LNCAP (cell line): ENCODE results near the gene PARP1.

Experiments used
- TF ChIP-seq, protein P1 (sequence below): fragments of 450-650 bp; IDR thresholded peaks from 2 replicates; pipeline ENCODE4 v1.5.1; 2017; ENCODE audit warnings: mild to moderate bottlenecking

The PARP1 gene

DNA sequence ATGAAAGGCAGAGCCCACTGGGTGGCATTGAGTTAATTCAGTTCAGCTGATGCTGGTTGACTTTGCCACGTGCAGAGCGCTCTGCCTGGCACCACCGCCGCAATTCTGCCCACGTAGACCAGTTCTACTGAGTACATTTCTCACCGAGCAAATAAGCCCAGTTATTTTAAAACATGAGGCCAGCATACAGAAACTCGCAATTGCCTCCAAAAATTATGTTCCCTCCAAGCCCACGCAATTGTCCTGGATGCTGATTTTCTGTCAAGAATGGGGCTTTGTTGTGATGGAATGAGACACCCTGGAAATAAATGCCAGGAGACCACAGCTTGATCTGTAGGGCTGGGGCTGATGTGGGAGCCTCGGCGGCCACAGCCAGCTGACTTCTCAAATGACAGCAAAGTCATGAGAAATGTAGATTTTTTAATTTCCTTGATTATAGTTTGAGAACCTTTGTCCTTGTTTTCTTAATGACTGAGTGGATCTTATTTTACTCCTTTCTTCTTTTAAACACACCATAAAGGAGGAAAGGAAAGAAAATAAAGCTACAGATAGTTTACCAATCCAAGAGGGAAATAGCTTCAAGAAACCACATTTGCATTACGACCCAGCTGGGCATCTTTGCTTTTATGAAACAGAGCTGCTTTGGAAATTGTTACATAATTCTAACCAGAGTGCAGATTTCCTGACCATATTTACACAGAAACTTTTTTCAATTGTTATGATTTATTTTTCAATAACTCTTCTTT, 11.6 kb upstream of the PARP1 start:
- TF ChIP-seq, protein P1, sequence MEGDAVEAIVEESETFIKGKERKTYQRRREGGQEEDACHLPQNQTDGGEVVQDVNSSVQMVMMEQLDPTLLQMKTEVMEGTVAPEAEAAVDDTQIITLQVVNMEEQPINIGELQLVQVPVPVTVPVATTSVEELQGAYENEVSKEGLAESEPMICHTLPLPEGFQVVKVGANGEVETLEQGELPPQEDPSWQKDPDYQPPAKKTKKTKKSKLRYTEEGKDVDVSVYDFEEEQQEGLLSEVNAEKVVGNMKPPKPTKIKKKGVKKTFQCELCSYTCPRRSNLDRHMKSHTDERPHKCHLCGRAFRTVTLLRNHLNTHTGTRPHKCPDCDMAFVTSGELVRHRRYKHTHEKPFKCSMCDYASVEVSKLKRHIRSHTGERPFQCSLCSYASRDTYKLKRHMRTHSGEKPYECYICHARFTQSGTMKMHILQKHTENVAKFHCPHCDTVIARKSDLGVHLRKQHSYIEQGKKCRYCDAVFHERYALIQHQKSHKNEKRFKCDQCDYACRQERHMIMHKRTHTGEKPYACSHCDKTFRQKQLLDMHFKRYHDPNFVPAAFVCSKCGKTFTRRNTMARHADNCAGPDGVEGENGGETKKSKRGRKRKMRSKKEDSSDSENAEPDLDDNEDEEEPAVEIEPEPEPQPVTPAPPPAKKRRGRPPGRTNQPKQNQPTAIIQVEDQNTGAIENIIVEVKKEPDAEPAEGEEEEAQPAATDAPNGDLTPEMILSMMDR = no peak

DNA sequence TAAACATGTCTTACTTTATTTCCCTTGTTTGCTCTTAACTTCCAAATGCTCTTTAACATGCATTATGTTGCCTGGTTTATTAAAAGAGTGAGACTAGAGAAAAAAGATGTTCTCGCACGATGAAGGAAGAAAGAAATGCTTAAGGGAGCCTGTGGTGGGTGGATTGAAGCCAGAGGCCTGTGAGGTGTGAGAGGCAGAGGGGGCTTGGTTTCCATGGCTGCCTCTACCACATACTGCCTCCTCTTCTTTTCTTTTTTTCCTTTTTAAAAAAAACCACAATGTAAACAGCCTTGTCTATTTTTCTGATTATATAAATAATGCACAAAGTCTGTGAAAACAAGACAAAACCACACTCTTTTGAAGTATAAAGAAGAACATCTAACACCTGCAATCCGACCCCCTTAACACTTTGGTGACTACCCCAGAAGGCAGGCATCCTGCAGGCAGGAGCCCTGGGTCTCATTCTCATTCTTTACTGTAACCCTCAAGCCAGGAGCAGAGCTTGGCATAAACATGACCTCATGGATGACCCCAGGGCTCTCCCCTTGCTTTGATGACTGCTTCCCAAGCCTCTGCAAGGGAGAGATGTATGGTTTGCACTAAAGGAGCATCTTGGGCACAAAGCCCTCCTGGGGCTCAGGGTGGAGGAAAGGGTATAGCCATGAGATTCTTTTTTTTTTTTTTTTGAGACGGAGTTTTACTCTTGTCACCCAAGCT, 10.1 kb upstream of the PARP1 start:
- TF ChIP-seq, protein P1 = no peak

DNA sequence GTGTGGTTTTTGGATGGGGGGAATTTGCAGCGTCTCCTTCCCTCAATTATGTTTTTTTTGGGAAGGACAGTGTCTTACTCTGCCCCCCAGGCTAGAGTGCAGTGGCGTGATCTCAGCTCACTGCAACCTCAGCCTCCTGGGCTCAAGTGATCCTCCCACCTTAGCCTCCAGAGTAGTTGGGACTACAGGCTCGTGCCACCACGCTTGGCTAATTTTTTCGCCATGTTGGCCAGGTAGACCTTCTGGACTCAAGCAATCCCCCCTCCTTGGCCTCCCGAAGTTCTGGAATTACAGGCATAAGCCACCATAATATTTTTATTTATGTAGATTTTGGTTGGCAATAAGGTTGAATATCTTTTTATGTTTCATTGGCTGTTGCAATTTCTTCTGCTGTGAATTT, 9.5 kb upstream of the PARP1 start:
- TF ChIP-seq, protein P1 = no peak

DNA sequence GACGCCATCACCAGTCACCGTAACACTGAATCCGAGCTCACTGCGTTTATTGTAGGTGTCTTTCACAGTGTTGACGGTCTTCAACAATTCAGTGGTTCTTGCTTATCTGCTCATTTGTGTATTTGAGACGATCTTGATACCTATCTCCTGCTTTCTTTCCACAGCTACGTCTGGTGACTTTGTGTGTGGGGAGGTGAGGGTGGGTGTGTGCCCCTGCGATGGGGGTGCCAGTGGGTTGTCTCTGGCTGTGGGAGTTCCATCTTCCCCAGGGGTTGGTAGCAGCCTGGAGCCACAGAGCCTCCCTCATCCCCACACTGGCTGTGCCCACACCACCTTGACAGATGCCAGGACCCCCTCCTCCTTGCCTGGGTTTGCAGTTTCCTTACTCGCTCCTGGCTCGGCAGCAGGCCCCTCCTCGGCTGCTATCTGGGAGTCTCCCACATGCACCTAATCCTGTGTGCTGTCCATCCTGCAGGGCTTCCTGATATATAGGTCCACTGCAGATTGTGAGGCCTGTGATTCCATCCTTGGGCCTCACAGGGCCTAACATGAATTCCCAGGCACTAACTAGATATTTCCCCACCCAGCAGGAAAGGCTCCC, 6.3 kb upstream of the PARP1 start:
- TF ChIP-seq, protein P1 = no peak

DNA sequence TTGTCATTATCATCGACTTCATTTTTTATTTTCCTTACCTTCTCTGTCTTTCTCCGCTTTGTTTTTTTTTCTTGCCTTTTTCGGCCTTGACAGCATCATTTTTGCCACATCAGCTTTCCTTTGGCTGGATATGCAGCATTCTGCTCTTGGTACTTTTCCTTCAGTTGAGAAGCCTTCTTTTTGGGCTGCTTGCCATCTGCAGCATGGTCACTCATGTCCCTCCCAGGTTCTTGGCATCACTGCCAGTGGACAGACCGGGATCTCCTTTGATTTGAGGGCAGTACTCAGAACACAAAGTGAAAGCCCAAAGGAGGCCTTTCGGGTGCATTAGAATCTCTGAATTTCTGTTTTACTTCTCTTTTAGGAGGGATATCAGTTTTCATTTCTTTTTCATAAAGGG, 3.7 kb upstream of the PARP1 start:
- TF ChIP-seq, protein P1 = no peak

DNA sequence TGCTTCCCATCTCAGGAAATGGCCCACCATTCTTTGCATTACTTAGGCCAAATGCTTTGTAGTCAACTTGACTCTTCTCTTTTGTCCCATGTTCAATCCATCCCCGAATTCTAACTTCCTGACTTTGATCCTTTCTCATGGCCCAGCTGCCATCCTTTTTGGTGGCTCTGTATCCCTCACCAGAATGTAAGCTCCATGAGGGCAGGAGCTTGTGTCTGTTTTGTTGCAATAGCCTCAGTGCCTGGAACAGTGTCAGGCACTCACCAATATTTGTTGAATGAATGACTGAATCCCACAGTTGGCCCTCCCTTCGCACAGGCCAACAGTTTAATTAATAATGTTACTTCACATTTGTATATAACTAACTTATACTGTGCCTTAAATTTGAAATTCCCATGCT, 3.1 kb upstream of the PARP1 start:
- TF ChIP-seq, protein P1 = no peak

DNA sequence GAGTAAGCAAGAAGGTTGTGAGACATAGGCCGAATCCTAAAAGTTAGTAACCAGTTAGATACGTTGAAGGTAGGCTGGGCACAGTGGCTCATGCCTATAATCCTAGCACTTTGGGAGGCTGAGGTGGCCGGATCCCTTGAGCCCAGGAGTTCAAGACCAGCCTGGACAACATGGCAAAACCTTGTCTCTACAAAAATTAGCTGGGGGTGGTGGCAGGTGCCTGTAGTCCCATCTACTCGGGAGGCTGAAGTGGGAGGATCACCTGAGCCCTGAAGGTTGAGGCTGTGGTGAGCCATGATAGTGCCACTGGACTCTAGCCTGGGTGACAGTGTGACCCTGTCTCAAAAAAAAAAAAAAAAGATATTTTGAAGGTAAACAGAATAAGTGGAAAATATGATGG, 1.5 kb upstream of the PARP1 start:
- TF ChIP-seq, protein P1 = no peak
